AG20443 (cell line): Measurements from ENCODE around the gene TAMALIN.

Source experiments
- DNase-seq: peaks from one replicate; pipeline ENCODE4 v3.0.0; 2012; ENCODE audit warnings: low spot score, mixed read lengths

TAMALIN gene

GRCh38 chr12:52055731-52056711 lies 49.3 kb downstream of the TAMALIN start:
- DNase-seq: no peak

GRCh38 chr12:52056801-52057637 lies 50.3 kb downstream of the TAMALIN start:
- peak; percentile 66 for DNase-seq

GRCh38 chr12:52057638-52058576 lies 51.2 kb downstream of the TAMALIN start:
- DNase-seq: no peak

- no peak for DNase-seq
These were observed 52.0 kb downstream of the TAMALIN start for GRCh38 chr12:52058631-52059361.

GRCh38 chr12:52059582-52060497 lies 53.1 kb downstream of the TAMALIN start:
- DNase-seq: no peak

GRCh38 chr12:52060498-52061177 lies 53.9 kb downstream of the TAMALIN start:
- peak; percentile 8 for DNase-seq

- DNase-seq: no peak
These were observed 54.9 kb downstream of the TAMALIN start for GRCh38 chr12:52061470-52062166.

- no peak for DNase-seq
These were observed 55.7 kb downstream of the TAMALIN start for GRCh38 chr12:52062167-52063081.

GRCh38 chr12:52063082-52063924 lies 56.6 kb downstream of the TAMALIN start:
- no peak for DNase-seq

- peak; percentile 87 for DNase-seq
These were observed 57.4 kb downstream of the TAMALIN start for GRCh38 chr12:52063981-52064649.
